Neural progenitor cell (in vitro differentiated cells): ENCODE results near the gene CNNM2.

ENCODE experiments used
- CTCF ChIP-seq: fragments of 200-600 bp; sonication (generic); IDR thresholded peaks from 2 replicates; pipeline ENCODE4 v1.5.1; 2017; ENCODE audit warnings: antibody characterized with exemption, mild to moderate bottlenecking
- EZH2 ChIP-seq: fragments of 200-600 bp; sonication (generic); IDR thresholded peaks from 2 replicates; pipeline ENCODE4 v1.6.1; 2017; ENCODE audit warnings: antibody characterized with exemption, mild to moderate bottlenecking, moderate library complexity

GRCh38 chr10:103127241-103127640, 209.1 kb downstream of the CNNM2 start:
- TF ChIP-seq EZH2 = no peak
- no peak for TF ChIP-seq CTCF
